ENCODE results near the gene MYRF. TPM values are rescaled to one million over a fixed set of nuclear protein-coding genes. Genes with fewer than 3 reads are reported as not detected.

MYRF gene
- total RNA-seq, 1 experiment from 2014 or later: 3.1 TPM

DNA sequence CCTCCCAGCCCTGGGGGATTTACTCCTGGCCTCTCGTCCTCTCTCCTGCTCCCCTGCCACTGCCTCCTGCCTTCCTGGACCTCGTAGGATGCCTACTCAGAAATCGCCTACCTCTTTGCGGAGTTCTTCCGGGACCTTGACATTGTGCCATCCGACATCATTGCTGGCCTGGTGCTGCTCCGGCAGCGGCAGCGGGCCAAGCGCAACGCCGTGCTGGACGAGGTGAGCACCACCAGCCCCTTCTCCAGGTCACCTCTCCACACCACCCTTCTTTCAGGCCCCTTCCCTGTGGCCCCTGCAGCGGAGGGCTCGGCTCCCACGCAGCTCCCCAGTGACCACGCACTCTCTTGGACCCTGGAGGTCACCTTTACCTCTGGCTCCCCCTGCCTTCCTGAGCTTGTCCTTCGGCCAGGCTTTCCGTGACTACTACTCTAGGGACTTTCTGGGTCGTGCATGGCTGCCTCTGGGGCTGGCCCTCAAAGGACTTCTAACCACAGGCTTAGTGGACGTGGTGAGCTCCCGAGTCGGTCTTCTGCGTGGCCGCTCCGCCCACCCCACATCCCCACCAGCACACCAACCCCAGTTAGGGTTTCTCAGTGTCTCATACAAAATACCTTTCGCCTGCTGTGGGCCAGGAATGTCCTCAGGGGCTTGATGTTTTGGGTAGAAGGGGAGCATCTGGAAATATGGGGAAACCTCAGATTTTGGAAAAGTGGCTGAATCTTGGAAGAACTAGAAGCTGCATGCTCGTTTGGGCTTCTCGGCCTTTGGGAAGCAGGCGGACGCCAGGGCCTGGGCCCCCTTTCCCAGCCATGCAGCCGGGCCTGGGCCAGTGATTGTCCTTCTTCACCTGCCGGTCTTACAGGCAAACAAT, 24.1 kb upstream of the MYRF start:
- H3K27ac ChIP-seq: no peak overlapping the region
- H3K4me3 ChIP-seq: no peak overlapping the region
- no peaks in the 10 kb centered on the region for H3K27me3 ChIP-seq (replicated peaks)
- DNase-seq (ENCODE audit: low read depth in 1 of 2, low spot score in 2 of 2): no peak
- H3K36me3 ChIP-seq: peaks cover 45% of the 10 kb centered on the region
- no peaks in the 10 kb centered on the region for H3K9me3 ChIP-seq (replicated peaks)
- H3K4me1 ChIP-seq (replicated peaks): peaks cover 30% of the 10 kb centered on the region

DNA sequence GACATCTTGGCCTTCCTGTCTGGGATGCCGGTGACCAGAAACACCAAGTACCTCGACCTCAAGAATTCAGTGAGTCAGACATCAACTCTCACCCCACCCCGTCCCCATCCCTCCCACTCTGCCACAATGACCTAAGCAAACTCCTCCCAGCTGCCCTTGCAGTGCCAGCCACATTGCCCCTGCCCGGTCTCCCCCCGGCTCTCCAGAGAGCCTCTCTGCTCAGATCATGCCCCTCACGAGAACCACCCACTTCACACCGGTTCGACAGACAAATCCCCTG, 23.6 kb upstream of the MYRF start:
- H3K27ac ChIP-seq: no peak overlapping the region
- H3K4me3 ChIP-seq: no peak overlapping the region
- H3K4me1 ChIP-seq (replicated peaks): peaks cover 30% of the 10 kb centered on the region
- peak in 1 of 2 experiments; percentile 46 for DNase-seq (ENCODE audit: low read depth in 1 of 2, low spot score in 2 of 2)
- no peaks in the 10 kb centered on the region for H3K27me3 ChIP-seq (replicated peaks)
- H3K9me3 ChIP-seq (replicated peaks): no peaks in the 10 kb centered on the region
- peaks cover 42% of the 10 kb centered on the region for H3K36me3 ChIP-seq

DNA sequence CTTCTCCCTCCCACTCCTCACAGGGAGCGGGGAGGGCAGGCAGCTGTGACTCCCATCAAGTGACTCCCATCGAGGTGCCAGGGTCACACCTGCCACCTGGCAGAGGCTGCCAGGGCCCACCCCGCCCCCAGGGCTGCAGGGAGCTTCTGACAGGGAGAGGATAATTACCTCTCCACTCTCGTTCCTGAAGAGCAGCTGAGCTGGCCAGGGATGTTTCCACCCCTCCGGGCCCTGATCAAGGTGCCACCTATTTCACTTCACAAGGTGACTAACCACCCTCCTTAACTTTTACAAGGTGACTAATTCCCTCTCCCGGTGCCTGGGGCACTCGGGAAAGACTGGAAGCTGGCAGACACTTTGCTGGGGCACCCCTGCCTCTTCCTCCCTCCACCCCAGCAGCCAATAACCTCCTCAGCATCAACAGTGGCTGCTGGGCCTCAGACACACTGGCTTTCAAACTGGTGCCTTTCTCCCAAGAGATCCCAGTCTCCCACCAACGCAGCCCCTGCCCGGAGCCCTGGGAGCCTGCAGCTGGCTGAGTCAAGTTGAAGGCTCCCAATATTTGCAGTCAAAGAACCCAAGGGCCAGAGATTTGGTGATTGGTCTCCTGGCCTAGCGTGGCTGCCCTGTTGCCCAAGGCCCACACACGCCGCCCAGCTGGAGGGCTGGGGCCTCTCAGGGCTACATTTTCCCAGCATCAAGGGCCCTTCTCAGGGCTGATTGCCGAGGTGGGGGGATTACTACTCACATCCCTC, 22.0 kb upstream of the MYRF start:
- Histone ChIP-seq H3K9me3 (replicated peaks) (no peaks in the 10 kb centered on the region), H3K4me3 (no peak overlapping the region), H3K4me1 (replicated peaks) (peaks cover 26% of the 10 kb centered on the region), H3K27ac (no peak overlapping the region), H3K27me3 (replicated peaks) (no peaks in the 10 kb centered on the region), H3K36me3 (peaks cover 43% of the 10 kb centered on the region)
- DNase-seq (ENCODE audit: low read depth in 1 of 2, low spot score in 2 of 2): no peak

DNA sequence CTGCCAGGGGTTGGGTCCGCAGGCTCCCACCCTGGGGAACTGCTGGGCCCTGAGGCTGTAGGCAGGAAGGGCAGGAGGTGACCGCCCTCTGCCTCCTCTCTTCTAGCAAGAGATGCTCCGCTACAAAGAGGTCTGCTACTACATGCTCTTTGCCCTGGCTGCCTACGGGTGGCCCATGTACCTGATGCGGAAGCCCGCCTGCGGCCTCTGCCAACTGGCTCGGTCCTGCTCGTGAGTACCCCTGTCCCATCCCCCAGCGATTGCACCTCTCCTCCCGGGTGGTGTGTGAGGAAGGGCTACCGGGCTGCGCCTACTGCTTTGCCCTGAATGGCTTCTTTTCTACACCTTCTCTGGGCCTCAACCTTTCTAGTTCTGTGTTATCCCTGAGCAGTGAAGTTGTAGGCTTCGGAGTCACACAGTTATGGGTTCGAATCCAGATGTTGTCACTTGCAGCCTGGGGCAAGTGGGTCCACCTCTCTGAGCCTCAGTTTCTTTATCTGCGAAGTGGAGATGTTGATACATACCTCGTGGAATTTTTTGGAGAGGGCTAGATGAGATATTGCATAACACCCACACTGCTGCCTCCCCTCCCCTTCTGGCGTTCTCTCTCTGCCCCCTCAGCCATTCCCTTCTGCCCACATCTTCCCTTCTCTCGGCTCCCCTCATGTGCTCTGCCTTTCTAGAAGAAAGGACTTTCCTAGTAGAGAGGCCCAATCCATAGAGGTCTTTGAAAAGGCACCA, 21.1 kb upstream of the MYRF start:
- no peaks in the 10 kb centered on the region for H3K27me3 ChIP-seq (replicated peaks)
- H3K27ac ChIP-seq: no peak overlapping the region
- H3K4me3 ChIP-seq: no peak overlapping the region
- no peaks in the 10 kb centered on the region for H3K9me3 ChIP-seq (replicated peaks)
- H3K4me1 ChIP-seq (replicated peaks): peaks cover 16% of the 10 kb centered on the region
- no peak for DNase-seq (ENCODE audit: low read depth in 1 of 2, low spot score in 2 of 2)
- peaks cover 43% of the 10 kb centered on the region for H3K36me3 ChIP-seq

DNA sequence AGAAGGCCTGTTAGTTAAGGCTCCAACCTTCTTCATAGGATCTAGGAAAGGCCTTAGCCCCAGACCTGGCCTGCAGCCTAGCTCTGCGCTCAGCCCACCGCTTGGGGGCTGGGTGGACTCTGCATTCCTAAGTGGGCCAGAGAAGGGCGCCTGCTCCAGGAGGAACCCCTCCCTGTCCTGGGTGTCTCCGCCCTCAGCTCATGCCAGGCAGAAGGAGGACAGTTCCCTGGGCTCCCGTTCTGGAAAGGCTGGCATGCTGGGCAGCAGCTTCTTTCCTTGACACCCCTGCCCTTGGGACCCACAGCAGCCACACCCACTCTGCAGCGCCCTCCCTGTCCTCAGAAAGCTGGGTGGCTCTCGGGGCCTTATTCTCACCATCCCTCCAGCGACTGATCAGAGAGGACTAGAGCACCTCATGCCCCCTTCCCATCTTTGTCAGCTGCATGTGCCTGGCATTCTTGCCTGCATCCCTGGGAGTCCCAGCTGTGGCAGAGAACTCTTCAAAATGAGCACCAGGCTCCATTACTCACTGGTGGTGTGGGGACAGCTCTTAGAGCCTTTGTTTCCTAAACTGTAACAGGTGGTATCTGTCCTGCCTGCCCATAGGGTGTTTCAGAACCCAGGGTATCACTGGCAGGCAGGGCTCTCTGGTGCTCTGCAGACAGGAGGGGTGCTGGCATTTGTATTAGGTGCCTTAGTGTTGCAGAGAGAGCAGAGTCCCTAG, 20.3 kb upstream of the MYRF start:
- peaks cover 15% of the 10 kb centered on the region for H3K4me1 ChIP-seq (replicated peaks)
- no peak overlapping the region for H3K4me3 ChIP-seq
- H3K36me3 ChIP-seq: peaks cover 40% of the 10 kb centered on the region
- no peaks in the 10 kb centered on the region for H3K9me3 ChIP-seq (replicated peaks)
- DNase-seq (ENCODE audit: low read depth in 1 of 2, low spot score in 2 of 2): no peak
- no peaks in the 10 kb centered on the region for H3K27me3 ChIP-seq (replicated peaks)
- no peak overlapping the region for H3K27ac ChIP-seq

DNA sequence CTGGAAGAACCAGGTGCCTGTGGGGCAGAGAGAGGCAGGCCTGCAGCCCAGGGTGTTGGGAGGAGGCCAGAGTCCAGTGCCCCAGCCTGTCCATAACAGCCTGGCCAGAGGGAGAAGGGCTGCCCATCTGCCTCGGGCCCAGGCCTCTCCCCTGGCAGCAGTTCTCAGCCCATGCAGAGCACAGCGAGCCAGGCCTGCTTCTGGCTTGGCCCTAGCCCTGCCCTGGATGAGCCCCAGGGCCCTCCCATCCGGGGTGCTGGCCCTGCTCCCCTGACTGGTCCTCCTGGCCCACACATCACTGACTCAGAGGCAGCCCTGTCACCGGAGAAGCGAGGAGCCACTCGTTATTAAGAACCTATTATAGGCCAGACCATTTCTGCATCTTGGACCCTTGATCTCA, 19.7 kb upstream of the MYRF start:
- H3K4me3 ChIP-seq: no peak overlapping the region
- peaks cover 35% of the 10 kb centered on the region for H3K36me3 ChIP-seq
- H3K27me3 ChIP-seq (replicated peaks): no peaks in the 10 kb centered on the region
- no peak for DNase-seq (ENCODE audit: low read depth in 1 of 2, low spot score in 2 of 2)
- H3K4me1 ChIP-seq (replicated peaks): peaks cover 15% of the 10 kb centered on the region
- no peak overlapping the region for H3K27ac ChIP-seq
- H3K9me3 ChIP-seq (replicated peaks): no peaks in the 10 kb centered on the region

DNA sequence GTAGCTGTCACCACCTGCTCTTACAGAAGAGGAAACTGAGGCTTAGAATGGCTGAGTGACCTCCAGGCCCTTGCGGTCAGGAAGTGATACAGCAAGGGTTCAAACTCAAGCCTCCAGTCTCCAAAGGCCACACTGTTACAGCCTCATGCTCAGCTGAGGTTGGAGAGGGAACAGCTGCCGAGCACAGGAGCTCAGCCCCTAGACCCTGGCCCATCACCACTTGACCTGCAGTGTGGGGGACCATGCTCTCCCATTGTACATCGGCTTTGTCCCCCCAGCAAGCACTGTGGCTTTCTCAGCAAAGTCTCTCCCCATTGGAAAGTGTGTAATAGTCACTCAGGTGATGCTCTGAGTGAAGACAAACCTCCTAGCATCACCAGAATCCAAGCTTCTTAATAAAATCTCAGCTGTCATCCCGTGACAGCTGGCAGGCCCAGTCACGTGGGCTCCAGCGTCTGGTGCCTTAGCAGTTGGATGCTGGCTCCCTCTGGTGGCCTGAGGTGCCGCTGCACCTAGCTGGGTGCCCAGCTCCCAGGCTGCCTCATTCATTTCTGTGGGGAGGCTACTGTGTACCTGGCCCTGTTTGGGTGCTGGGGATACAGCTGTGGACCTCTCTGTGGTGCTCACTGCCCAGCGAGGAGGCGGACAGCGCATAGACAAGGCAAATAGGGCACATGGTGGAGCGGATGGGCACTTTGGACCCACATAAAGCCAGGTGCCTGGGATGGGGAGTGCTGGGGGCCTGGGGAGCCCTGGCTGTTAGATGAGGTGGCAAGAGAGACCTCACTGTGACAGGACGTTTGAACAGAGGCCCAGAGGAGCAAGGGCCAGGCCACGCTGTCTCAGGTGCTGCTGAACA, 19.1 kb upstream of the MYRF start:
- Histone ChIP-seq H3K4me3 (no peak overlapping the region), H3K27ac (no peak overlapping the region)

DNA sequence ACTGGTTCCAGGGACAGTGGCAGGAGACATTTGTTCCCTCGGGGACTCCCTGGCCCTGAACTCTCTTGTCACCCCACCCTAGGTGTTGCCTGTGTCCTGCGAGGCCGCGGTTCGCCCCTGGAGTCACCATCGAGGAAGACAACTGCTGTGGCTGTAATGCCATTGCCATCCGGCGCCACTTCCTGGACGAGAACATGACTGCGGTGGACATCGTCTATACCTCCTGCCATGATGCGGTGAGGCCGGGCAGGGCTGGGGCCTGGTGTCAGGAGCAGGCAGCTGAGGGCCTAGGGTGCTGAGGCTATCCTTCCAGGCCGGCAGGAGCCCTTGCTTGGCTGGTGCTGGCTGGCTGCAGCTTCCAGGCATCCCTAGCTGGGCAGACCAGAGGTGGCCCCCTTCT, 17.7 kb upstream of the MYRF start:
- DNase-seq (ENCODE audit: low read depth in 1 of 2, low spot score in 2 of 2): no peak
- no peak overlapping the region for H3K27ac ChIP-seq
- H3K9me3 ChIP-seq (replicated peaks): no peaks in the 10 kb centered on the region
- no peaks in the 10 kb centered on the region for H3K27me3 ChIP-seq (replicated peaks)
- H3K4me1 ChIP-seq (replicated peaks): no peaks in the 10 kb centered on the region
- no peak overlapping the region for H3K4me3 ChIP-seq
- H3K36me3 ChIP-seq: peaks cover 21% of the 10 kb centered on the region

More for the DNA sequence above, 19.1 kb upstream of the MYRF start:
- Histone ChIP-seq H3K36me3 (peaks cover 30% of the 10 kb centered on the region), H3K27me3 (replicated peaks) (no peaks in the 10 kb centered on the region), H3K4me1 (replicated peaks) (peaks cover 10% of the 10 kb centered on the region), H3K9me3 (replicated peaks) (no peaks in the 10 kb centered on the region)
- peak; percentile 69 to 89 for DNase-seq (ENCODE audit: low read depth in 1 of 2, low spot score in 2 of 2)

DNA sequence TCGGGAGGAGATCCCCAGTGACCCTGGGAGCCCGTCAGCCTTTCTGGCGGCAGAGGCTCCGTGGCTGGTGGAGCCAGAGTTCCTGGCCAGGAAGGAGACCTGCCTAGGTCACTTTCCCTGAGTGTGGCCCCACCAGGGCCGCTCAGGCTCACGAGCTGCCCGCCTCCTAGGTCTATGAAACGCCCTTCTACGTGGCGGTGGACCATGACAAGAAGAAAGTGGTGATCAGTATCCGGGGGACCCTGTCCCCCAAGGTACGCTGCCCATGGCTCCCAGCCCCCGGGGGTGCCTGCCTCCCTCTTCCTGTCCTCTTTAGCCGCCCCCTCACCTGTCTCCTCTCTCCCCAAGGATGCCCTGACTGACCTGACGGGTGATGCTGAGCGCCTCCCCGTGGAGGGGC, 17.0 kb upstream of the MYRF start:
- H3K9me3 ChIP-seq (replicated peaks): no peaks in the 10 kb centered on the region
- DNase-seq (ENCODE audit: low read depth in 1 of 2, low spot score in 2 of 2): no peak
- peaks cover 21% of the 10 kb centered on the region for H3K36me3 ChIP-seq
- no peak overlapping the region for H3K4me3 ChIP-seq
- H3K27me3 ChIP-seq (replicated peaks): no peaks in the 10 kb centered on the region
- H3K27ac ChIP-seq: no peak overlapping the region
- no peaks in the 10 kb centered on the region for H3K4me1 ChIP-seq (replicated peaks)

DNA sequence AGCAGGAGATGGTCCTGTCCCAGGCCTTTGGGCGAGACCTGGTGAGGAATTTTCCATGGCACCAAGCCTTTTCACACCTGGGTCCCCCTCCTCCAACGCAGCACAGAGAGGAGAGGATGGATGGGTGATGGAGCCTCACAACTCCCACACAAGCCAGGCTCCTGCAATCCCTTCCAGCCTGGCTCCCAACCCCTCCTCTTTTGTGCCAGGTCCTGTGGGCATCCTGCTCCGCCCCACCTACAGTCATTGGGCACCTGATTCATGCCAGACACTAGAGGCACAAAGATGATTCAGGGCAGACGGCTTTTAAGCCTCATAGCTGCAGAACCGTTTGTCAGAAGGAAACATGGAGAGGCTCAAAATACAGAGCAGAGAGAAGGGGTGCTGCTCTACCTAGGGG, 16.1 kb upstream of the MYRF start:
- Histone ChIP-seq H3K27me3 (replicated peaks) (no peaks in the 10 kb centered on the region), H3K36me3 (peaks cover 29% of the 10 kb centered on the region), H3K4me1 (replicated peaks) (no peaks in the 10 kb centered on the region), H3K9me3 (replicated peaks) (no peaks in the 10 kb centered on the region), H3K4me3 (no peak overlapping the region), H3K27ac (no peak overlapping the region)
- no peak for DNase-seq (ENCODE audit: low read depth in 1 of 2, low spot score in 2 of 2)

DNA sequence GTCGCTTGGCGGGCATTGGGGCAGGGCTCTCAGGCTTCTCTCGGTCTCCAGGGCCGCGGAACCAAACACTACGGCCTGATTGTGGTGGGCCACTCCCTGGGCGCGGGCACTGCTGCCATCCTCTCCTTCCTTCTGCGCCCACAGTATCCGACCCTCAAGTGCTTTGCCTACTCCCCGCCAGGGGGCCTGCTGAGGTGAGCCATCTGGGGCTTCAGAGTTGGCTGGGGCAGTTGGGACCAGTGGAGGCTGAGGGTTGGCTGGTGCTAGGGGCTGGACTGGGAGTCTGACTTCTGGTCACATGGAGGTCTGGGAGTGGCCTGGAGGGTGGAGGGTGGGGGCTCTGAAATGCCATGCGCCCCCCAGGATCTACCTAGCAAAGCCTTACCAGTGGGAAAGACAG, 15.3 kb upstream of the MYRF start:
- no peak for DNase-seq (ENCODE audit: low read depth in 1 of 2, low spot score in 2 of 2)
- Histone ChIP-seq H3K4me3 (no peak overlapping the region), H3K9me3 (replicated peaks) (no peaks in the 10 kb centered on the region), H3K4me1 (replicated peaks) (no peaks in the 10 kb centered on the region), H3K36me3 (peaks cover 29% of the 10 kb centered on the region), H3K27me3 (replicated peaks) (no peaks in the 10 kb centered on the region), H3K27ac (no peak overlapping the region)

DNA sequence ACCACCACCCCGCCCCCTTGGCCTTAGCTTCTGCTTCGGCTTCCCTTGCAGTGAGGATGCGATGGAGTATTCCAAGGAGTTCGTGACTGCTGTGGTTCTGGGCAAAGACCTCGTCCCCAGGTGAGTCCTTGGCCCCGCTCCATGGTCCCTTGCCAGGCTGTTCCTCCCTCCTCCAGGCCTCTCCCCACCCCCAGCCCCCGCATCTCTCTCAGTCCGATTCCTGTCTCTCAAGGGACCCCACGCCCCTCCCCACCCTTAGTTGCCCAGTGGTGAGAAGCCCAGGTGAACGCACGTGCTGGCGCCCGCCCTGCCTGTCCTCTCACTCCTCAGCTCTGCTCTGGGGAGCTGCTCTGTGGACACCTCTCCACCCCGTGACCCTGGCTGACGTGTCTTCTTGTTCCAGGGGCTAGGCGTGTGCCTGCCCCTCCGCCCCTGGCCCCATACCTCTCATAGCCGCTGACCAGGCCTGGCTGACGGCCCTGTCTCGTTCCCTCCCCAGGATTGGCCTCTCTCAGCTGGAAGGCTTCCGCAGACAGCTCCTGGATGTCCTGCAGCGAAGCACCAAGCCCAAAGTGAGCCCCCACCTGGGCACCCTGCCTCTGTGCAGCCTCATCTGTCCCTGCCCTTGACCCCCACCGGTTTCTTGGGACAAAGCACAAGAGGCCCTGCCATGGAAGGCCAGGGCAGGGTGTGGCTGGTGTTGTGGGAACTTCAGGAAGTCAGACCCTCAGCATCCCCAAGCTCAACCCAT, 14.6 kb upstream of the MYRF start:
- Histone ChIP-seq H3K4me3 (no peak overlapping the region), H3K36me3 (peaks cover 29% of the 10 kb centered on the region), H3K27ac (no peak overlapping the region), H3K9me3 (replicated peaks) (no peaks in the 10 kb centered on the region), H3K27me3 (replicated peaks) (no peaks in the 10 kb centered on the region), H3K4me1 (replicated peaks) (no peaks in the 10 kb centered on the region)
- DNase-seq (ENCODE audit: low read depth in 1 of 2, low spot score in 2 of 2): no peak
